ENCODE measurements around the gene GRID1.

GRID1 gene

GRCh38 chr10:85916286-85916685 is 450.3 kb downstream of the GRID1 start:
- no peak for DNase-seq

GRCh38 chr10:85915245-85915846 is 451.2 kb downstream of the GRID1 start:
- no peak for DNase-seq

GRCh38 chr10:85914720-85915119 is 451.9 kb downstream of the GRID1 start:
- no peak for DNase-seq

- no peak for DNase-seq
Observed at GRCh38 chr10:85908462-85908861, 458.1 kb downstream of the GRID1 start.

- no peak for DNase-seq
Observed at GRCh38 chr10:85902051-85902450, 464.5 kb downstream of the GRID1 start.

- DNase-seq = no peak
Observed at GRCh38 chr10:85901599-85901998, 465.0 kb downstream of the GRID1 start.

- DNase-seq = no peak
Observed at GRCh38 chr10:85900487-85900886, 466.1 kb downstream of the GRID1 start.

GRCh38 chr10:85900061-85900460 is 466.5 kb downstream of the GRID1 start:
- DNase-seq = no peak

- DNase-seq = no peak
Observed at GRCh38 chr10:85891472-85891871, 475.1 kb downstream of the GRID1 start.

GRCh38 chr10:85888559-85888958 is 478.0 kb downstream of the GRID1 start:
- DNase-seq = no peak

- DNase-seq = no peak
Observed at GRCh38 chr10:85888004-85888403, 478.6 kb downstream of the GRID1 start.

GRCh38 chr10:85874208-85874607 is 492.4 kb downstream of the GRID1 start:
- no peak for DNase-seq

- no peak for DNase-seq
Observed at GRCh38 chr10:85873063-85873462, 493.5 kb downstream of the GRID1 start.

GRCh38 chr10:85868627-85869499 is 497.7 kb downstream of the GRID1 start:
- DNase-seq = no peak

GRCh38 chr10:85864868-85865526 is 501.6 kb downstream of the GRID1 start:
- DNase-seq = no peak

GRCh38 chr10:85864173-85864549 is 502.4 kb downstream of the GRID1 start:
- no peak for DNase-seq

GRCh38 chr10:85863301-85864172 is 503.1 kb downstream of the GRID1 start:
- no peak for DNase-seq

GRCh38 chr10:85862771-85863170 is 503.8 kb downstream of the GRID1 start:
- no peak for DNase-seq

GRCh38 chr10:85861513-85862197 is 504.9 kb downstream of the GRID1 start:
- no peak for DNase-seq

- no peak for DNase-seq
Observed at GRCh38 chr10:85859859-85860258, 506.7 kb downstream of the GRID1 start.

- no peak for DNase-seq
Observed at GRCh38 chr10:85858776-85859515, 507.6 kb downstream of the GRID1 start.

GRCh38 chr10:85857791-85858190 is 508.8 kb downstream of the GRID1 start:
- no peak for DNase-seq

All from hematopoietic multipotent progenitor cell treated with erythropoietin and hydrocortisone succinate and interleukin-3 and kit ligand, for 8 days (in vitro differentiated cells).